Suppressor macrophage (primary cell): ENCODE data around the gene PLEKHG4B.
"Not testable (repeated sequence)": the region's sequence is repeated elsewhere in the genome, so short reads cannot be mapped to it uniquely, and the experiment has no call there.

ENCODE experiments used
- DNase-seq, 4 experiments: peaks; one replicate each; pipeline ENCODE4 v3.0.0-alpha.2; 2020 to 2022
- total RNA-seq, 17 experiments: gene quantifications; one replicate each; lab custom pipeline; 2026; ENCODE audit warnings: mixed read lengths in 6 of 17, inconsistent platforms in 3 of 17; lab: John Stamatoyannopoulos, UW

The PLEKHG4B gene, protein sequence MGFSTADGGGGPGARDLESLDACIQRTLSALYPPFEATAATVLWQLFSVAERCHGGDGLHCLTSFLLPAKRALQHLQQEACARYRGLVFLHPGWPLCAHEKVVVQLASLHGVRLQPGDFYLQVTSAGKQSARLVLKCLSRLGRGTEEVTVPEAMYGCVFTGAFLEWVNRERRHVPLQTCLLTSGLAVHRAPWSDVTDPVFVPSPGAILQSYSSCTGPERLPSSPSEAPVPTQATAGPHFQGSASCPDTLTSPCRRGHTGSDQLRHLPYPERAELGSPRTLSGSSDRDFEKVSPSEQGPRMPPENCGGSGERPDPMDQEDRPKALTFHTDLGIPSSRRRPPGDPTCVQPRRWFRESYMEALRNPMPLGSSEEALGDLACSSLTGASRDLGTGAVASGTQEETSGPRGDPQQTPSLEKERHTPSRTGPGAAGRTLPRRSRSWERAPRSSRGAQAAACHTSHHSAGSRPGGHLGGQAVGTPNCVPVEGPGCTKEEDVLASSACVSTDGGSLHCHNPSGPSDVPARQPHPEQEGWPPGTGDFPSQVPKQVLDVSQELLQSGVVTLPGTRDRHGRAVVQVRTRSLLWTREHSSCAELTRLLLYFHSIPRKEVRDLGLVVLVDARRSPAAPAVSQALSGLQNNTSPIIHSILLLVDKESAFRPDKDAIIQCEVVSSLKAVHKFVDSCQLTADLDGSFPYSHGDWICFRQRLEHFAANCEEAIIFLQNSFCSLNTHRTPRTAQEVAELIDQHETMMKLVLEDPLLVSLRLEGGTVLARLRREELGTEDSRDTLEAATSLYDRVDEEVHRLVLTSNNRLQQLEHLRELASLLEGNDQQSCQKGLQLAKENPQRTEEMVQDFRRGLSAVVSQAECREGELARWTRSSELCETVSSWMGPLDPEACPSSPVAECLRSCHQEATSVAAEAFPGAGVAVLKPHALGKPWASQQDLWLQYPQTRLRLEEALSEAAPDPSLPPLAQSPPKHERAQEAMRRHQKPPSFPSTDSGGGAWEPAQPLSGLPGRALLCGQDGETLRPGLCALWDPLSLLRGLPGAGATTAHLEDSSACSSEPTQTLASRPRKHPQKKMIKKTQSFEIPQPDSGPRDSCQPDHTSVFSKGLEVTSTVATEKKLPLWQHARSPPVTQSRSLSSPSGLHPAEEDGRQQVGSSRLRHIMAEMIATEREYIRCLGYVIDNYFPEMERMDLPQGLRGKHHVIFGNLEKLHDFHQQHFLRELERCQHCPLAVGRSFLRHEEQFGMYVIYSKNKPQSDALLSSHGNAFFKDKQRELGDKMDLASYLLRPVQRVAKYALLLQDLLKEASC (N-terminal part only)
- total RNA-seq, result 0 to 7.6 (median 0) reads per million in 17 experiments

DNA sequence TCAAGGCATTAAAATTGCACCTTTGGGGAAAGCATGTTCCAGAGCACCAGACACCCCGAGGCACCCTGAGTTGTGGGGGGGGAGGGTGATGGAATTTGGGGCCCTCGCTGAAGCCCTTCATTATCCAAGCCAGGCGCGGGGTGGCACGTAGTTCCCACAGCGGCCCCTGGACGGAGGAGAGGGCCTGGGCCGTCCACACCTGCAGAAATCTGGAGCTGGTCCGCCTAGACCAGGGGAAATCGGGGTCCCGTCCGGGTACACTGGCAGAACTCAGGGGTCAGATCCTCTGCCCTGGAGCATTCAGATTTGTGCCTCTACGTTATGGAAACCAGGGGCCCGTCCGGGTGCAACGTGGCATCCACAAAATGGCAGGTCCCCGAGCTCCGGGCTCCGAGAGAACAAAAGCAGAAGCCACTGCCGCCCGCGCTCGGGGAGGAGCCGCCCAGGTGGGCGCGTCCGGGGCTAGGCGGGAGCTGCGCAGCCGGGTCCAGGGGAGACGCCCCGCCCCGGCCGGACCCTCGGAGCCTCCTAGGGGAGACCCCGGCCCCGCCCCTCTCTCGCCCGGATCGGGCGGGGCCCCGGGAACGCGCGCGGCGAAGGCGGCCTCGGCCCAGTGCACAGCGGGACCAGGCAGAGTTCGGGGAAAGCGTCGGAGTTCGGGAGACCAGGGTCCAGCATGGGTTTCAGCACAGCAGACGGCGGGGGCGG lies at the start of gene PLEKHG4B:
Gene PLEKHG4B (plus strand): TSS at position 613 of the 708 bp plus-strand sequence. CDS start 64 bp downstream, at position 677.
- DNase-seq, result peak; percentile 22 to 67 (median 48)

- peak in 2 of 4 experiments; percentile 14 to 34 for DNase-seq
These were observed 49.7 kb upstream of the PLEKHG4B start for GRCh38 chr5:42250-42649.

GRCh38 chr5:48192-48591 lies 43.8 kb upstream of the PLEKHG4B start:
- DNase-seq, result no peak

- DNase-seq, result not testable (repeated sequence)
These were observed 42.4 kb upstream of the PLEKHG4B start for GRCh38 chr5:49530-49929.

DNA sequence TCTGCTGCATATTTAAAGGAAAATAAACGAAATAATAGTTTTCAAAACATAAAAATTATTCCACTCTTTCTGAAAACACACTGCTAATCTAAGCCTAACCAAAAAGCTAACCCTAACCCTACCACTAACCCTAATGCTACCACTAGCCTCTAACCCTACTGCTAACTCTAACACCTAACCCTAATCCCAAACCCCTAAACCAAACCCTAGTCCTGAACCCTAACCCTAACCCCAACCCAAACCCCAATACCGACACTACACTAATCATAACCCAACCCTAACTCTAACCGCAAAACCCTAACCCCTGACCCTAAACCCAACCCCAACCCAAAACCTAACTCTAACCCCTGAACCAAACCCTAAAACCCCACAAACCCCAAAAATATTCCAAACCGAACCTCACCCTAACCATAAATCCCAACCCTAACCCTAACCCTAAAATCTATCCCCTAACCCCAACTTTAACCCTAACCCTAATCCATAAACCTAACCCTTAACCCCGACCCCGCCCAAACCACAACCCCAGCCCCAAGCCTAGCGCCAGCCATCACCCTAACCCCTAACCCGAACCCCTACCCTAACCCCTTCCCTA lies 41.9 kb upstream of the PLEKHG4B start:
- no peak for DNase-seq

- DNase-seq, result no peak
These were observed 41.1 kb upstream of the PLEKHG4B start for GRCh38 chr5:50724-51499.

- DNase-seq, result no peak
These were observed 40.5 kb upstream of the PLEKHG4B start for GRCh38 chr5:51500-51823.

DNA sequence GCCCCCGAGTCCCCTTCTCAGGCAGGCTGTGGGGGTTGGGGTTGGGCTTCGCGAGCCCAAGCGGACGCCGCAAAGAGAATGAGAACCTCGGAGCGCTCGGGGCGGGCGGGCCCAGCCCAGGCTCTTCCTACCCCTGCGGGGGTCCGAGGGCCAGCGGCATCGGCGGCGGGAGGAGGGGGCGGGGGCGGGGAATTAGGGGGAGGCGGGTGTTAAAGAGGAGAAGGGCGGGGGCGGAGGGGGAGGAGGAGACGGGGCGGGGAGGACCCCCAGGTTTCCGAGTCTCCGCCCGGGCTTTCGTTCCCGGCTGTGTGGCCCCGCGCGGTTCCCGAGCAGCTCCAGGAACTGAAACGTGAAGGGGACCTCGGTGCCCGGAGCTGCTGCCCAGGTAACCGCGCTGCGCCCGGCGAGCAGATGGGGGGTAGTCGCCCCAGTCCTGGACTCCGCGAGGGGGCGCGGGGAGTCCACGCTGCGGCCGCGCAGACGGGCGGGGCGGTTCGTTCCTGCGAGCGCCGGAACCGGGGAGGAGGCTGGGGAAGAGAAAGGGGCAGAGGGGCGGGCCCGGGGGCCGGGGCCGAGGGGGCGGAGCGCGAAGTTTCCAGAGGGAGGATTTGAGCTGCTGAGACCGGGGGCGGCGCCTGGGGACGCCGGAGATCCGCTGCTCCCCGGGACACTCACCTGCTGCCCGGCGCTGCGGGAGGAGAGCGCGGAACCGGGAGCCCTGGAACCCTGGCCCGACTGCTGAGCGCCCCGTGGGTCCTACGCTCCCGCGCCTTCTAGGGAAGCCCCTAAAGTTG lies 38.4 kb upstream of the PLEKHG4B start:
- peak in 3 of 4 experiments; percentile 3 to 16 (median 4) for DNase-seq

DNA sequence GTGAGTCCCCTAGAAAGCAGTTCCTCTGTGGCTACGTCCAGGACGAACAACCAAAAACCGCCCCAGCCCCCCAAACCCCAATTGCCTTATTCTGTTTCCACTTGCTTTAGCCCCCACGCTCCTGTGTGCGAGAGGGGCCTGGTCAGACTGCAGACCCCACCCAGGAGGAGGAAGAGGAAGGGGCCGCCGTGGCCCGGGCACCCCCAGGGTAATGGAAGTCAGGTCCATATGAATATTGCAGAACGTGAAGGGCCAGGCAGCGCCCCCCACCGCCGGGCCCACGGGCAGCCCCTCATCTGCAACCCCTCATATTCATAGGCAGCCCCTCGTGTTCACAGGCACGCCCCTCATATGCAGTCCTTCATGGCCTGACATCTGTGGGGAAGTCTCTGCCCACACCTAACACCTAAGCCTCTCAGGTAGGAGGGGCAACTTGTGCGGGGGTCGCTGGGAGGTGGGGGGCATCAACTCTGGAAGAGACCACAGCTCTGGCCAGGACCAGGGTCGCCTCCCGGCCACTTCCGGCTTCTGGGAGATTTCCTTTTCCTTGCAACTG lies 37.7 kb upstream of the PLEKHG4B start:
- DNase-seq, result no peak

GRCh38 chr5:54876-55569 lies 36.9 kb upstream of the PLEKHG4B start:
- DNase-seq, result no peak

DNA sequence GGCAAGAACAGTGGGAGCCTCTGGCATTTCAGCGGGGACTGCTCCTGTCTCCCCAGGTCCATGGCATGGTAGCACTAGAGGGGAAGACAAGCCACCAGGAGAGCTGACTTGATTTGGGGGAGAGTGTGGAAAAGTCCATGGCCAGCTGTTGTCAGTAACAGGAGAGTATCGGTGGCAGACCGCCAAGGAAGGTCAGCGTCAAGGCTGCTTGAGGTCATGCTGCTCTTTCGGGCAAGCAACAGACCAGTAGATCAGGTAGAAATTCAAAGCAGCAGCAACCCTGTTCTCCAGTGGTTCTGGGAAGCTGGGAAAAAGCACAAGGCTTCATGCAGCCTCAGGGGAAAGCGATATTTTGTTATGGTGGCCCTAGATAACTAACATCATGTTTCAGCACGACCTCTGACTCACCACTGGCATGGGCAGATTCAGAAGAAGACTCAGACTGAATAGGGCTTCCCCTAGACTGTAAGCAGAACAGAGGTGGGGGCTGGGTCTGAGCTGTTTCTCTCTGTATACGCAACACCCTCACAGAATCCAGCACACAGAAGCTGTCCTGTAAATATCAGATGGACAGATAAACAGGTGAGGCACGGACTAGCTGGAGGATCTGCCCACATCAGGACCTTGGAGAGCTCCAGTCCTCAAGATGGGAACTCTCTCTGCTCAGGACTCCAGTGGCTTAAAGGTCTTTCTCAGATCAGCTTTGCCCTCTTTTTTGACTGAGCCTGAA lies 35.2 kb upstream of the PLEKHG4B start:
- peak; percentile 13 to 47 (median 24) for DNase-seq

DNA sequence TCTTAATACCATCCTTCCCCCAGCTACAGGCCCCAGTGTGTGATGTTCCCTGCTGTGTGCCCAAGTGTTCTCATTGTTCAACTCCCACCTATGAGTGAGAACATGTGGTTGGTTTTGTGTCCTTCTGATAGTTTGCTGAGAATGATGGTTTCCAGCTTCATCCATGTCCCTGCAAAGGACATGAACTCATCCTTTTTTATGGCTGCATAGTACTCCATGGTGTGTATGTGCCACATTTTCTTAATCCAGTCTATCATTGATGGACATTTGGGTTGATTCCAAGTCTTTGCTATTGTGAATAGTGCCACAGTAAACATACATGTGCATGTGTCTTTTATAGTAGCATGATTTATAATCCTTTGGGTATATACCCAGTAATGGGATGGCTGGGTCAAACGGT lies 31.7 kb upstream of the PLEKHG4B start:
- DNase-seq, result not testable (repeated sequence)

- no peak for DNase-seq
These were observed 21.5 kb upstream of the PLEKHG4B start for GRCh38 chr5:70440-70839.

DNA sequence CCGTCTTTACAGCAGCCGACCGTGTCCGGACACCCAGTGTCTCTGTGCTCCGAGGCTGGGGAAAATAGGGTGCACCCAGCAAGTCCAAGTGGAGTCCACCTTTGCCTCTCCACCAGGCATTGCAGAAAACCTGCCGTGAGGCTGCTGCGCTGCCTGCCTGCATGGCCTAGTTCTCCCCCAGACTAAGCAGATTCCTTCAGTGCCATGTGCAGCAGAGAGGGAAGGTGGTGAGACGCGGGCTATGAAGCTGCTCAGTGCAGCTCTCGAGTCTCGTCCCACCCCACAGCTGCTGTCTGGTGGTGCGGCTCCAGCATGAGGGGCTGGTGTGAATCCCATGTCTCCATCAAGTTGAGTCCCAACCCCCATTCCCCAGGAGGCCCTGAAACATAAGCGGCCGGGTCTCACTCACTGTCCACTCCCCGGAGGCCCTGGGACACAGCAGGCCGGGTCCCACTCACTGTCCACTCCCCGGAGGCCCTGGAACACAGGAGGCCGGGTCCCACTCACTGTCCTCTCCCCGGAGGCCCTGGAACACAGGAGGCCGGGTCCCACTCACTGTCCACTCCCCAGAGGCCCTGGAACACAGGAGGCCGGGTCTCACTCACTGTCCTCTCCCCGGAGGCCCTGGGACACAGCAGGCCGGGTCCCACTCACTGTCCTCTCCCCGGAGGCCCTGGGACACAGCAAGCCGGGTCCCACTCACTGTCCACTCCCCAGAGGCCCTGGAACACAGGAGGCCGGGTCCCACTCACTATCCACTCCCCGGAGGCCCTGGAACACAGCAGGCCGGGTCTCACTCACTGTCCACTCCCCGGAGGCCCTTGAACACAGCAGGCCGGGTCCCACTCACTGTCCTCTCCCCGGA lies 19.4 kb upstream of the PLEKHG4B start:
- not testable (repeated sequence) for DNase-seq

DNA sequence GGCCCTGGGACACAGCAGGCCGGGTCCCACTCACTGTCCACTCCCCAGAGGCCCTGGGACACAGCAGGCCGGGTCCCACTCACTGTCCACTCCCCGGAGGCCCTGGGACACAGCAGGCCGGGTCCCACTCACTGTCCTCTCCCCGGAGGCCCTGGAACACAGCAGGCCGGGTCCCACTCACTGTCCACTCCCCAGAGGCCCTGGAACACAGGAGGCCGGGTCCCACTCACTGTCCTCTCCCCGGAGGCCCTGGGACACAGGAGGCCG lies 18.9 kb upstream of the PLEKHG4B start:
- DNase-seq, result not testable (repeated sequence)

- no peak for DNase-seq
These were observed 18.0 kb upstream of the PLEKHG4B start for GRCh38 chr5:73768-74502.
